Endothelial cell of hepatic sinusoid (primary cell): Measurements from ENCODE around the gene TAPBPL.

Experiments used
- in situ Hi-C: cut with HindIII; loops from 2 replicates; pipeline ENCODE4 v1.10.0; 2017; ENCODE audit warnings: low sequenced_read_pairs

The TAPBPL gene

DNA sequence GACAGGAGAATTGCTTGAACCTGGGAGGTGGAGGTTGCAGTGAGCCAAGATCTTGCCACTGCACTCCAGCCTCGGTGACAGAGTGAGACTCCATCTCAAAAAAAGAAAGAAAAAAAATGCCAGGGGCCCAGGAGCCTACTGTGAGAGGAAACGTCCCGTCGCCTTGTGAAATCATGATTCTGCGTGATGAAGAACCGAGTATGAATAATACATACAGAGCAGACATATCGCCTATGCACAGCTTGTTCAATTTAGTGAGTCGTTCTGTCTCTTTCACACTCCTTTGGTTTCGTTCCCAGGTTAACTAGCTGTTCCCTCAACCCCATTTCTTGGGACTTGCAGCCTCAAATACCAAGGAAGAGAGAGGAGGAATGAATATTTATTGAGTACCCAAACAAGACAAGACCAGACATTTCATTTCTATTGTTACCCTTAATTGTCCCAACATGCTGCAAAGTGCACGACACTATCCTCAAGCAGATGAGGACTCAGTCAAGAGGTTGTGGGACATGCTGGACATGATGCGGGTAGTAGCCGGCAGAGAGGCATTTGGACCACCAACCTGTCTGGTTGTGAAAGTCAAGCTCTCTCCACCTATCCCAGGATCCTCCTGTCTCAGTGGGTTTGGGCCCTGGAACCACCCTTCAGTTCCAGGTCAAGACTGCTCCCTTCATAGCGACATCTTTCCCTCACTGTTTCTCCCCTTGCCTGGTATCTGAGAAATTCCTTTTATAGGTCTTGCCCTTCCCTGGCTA lies 15.7 kb upstream of the TAPBPL start:
- in situ Hi-C loops, result no loop called here

DNA sequence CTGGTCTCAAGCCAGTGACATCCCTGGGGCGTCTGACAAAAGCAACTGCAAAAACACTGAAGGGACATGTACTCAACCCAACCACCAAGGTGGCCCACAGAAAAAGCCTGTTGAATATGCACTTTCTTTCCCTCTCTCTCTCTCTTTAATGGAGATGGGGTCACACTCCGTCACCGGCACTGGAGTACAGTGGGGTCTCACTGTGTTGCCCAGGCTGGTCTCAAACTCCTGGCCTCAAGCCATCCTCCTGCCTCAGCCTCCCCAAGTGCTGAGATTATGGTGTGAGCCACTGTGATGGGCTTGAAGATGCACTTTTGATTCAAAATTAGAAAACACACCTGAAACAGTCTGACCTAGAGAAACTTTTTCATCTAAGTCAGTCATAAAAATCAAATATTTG lies 14.3 kb upstream of the TAPBPL start:
- in situ Hi-C loops, result no loop called here

GRCh38 chr12:6438345-6438744 lies 13.5 kb upstream of the TAPBPL start:
- in situ Hi-C loops, result no loop called here

- in situ Hi-C loops, result no loop called here
Observed at GRCh38 chr12:6440391-6440790, 11.5 kb upstream of the TAPBPL start.

DNA sequence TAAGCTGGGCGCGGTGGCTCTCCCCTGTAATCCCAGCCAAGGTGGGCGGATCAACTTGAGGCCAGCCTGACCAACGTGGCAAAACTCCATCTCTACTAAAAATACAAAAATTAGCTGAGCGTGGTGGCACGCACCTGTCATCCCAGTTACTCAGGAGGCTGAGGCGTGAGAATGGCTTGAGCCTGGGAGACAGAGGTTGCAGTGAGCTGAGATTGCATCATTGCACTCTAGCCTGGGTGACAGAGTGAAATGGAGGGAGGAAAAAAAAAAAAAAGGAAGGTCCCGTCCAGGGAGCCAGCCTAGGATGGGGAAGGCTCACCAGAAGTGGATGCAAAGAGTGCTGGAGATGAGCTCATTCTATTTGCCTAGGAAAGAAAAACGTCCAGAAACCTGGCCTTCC lies 9.0 kb upstream of the TAPBPL start:
- in situ Hi-C loops, result no loop called here

GRCh38 chr12:6443361-6443983 lies 8.4 kb upstream of the TAPBPL start:
- in situ Hi-C loops, result no loop called here

DNA sequence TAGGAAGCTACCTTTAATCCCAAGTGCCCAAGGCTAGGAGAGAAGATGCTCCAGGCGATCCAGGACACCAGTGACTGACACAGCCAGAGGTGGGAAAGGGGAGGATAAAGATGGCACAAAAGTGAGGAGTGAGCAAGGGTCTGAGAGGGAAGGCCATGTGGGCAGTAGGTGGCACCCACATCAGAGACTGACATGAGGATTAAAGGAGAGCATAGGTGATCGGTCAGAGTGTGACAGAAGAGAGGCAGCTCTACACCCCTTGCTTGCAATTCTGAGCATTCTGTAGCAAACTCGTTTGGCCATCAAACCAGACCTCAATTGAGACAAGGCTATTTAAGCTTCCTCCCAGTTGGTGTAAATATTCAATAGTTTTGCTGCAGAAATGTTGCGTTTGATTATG lies 7.8 kb upstream of the TAPBPL start:
- in situ Hi-C loops, result no loop called here

DNA sequence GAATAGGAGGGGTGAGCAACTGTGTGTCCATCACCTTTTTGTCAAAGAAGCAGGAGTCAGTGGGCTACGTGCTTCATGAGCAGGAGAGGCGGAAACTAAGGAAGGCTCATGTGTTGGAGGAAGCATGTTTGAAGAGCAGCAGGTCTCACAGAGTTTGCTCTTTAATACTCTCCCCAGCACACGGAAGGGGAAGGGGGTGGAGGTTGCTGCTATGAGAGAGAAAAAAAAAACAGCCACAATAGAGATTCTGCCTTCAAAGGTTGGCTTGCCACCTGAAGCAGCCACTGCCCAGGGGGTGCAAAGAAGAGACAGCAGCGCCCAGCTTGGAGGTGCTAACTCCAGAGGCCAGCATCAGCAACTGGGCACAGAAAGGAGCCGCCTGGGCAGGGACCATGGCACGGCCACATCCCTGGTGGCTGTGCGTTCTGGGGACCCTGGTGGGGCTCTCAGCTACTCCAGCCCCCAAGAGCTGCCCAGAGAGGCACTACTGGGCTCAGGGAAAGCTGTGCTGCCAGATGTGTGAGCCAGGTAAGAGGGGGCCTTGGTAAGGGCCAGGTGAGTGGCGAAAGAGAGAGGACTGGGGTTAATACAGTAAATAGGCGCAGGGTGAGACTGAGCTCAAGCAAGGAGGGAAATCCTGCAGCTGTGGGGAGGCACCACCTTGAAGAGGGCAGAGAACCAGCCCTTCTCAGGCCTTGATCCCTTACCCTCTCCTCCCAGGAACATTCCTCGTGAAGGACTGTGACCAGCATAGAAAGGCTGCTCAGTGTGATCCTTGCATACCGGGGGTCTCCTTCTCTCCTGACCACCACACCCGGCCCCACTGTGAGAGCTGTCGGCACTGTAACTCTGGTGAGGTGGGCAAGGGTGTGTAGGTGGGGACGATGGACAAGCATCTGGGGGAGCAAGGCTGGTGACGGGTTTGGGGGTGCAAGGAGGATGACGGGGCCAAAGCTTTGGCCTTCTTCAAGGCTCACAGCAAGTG lies 6.8 kb upstream of the TAPBPL start, which contains the start of gene CD27:
Gene CD27, plus strand, starts transcription at position 252 of the 985 bp plus-strand sequence. Its CDS starts 141 bp downstream, at position 393.
- in situ Hi-C loops, result loop anchor here (5.0 kb wide), 1 partner anchor 53 kb away; no protein-coding TSS in a partner anchor

GRCh38 chr12:6450091-6450868 lies 1.6 kb upstream of the TAPBPL start:
- in situ Hi-C loops, result no loop called here

DNA sequence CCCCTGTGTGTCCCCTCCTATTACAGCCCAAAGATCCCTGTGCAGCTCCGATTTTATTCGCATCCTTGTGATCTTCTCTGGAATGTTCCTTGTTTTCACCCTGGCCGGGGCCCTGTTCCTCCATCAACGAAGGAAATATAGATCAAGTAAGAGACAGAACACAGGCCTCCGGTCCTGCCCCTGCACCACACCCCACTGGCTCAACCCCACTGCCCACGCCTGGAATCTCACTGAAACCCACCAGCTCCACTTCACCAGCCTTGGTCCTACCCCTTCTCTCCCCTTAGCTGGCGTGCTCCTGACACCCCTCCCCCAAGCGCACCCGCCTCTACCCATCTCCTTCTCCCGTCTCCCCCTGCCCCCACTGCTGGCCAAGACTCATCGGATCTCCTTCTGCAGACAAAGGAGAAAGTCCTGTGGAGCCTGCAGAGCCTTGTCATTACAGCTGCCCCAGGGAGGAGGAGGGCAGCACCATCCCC lies 934 bp upstream of the TAPBPL start:
- in situ Hi-C loops, result no loop called here

GRCh38 chr12:6452245-6452943 lies 552 bp downstream of the TAPBPL start:
- in situ Hi-C loops, result no loop called here

DNA sequence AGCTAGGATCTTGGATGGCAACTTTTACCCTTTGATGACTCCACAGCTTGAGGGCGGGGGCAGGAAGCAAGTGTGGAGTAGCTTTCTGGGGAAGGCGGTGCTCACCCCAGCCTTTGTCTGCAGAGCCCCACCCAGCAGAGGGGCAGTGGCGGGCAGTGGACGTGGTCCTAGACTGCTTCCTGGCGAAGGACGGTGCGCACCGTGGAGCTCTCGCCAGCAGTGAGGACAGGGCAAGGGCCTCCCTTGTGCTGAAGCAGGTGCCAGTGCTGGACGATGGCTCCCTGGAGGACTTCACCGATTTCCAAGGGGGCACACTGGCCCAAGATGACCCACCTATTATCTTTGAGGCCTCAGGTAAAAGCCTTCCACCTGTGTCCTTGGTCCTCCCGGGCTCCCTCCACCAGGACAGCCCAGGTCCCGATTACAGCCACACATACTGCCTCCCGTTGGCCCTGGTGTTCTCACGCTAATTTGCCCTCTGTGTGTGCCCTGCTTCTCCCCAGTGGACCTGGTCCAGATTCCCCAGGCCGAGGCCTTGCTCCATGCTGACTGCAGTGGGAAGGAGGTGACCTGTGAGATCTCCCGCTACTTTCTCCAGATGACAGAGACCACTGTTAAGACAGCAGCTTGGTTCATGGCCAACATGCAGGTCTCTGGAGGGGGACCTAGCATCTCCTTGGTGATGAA lies 1.2 kb downstream of the TAPBPL start:
- in situ Hi-C loops, result no loop called here

DNA sequence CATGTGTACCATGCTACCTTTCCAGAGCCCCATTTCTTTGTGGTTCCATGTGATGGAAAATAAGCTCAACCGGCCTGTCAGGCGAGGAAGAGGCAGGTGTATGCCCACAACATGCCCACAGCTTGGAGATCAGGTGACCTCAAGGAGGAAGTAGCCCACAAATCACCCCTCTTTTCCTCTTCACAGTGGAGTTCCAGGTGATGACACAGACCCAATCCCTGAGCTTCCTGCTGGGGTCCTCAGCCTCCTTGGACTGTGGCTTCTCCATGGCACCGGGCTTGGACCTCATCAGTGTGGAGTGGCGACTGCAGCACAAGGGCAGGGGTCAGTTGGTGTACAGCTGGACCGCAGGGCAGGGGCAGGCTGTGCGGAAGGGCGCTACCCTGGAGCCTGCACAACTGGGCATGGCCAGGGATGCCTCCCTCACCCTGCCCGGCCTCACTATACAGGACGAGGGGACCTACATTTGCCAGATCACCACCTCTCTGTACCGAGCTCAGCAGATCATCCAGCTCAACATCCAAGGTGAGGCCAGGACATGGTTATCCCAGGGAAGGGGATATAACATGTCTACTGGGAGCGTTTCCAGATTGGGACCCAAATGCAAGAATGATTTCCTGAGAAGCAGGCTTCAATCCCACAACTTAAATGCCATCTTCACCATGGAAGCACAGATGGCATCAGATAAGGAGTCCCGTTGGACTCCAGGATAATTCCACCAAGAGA lies 5.5 kb downstream of the TAPBPL start:
- in situ Hi-C loops, result no loop called here

GRCh38 chr12:6458281-6459003 lies 6.6 kb downstream of the TAPBPL start:
- in situ Hi-C loops, result no loop called here

DNA sequence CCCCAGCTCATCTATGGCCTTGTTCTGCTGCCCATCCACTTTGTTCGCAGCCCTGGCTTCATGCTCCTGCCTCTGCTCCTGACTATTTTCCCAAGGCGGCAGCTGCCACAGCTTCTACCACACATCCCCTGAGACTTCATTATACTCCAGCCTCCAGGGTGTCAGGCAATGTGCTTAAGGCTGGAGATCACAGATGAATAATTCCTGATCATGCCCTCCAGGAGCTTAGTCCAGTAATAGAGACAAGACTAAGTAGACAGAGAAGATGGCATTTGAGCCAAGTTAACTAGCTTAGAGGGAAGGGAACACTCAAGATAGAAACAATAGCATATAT lies 7.1 kb downstream of the TAPBPL start:
- in situ Hi-C loops, result no loop called here

DNA sequence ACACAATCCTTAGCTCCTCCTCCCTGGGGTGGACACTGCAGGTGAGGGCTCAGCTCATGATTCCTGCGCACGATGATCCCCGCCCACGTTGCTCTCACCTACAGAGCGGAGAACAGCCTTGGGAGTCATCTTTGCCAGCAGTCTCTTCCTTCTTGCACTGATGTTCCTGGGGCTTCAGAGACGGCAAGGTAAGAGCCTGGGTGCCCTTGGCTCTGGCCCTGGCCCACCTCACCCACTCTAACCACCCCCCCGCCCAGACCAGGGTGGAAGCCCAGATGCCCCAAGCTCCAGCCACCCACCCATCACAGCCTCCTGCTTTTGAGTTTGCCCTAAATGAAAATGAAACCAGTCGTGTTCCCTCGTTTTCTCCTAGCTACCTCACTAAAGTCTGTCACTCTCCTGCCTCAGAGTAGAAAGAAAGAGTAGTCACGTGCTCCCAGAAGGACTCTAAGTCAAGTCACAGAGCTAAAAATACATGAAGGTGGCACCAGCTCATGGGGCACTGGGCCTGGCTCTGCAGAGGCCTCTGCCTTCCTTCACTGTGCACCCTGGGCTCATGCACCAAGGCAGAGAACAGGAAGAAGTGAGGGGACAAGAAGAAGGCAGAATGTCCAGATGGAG lies 9.0 kb downstream of the TAPBPL start:
- in situ Hi-C loops, result no loop called here

DNA sequence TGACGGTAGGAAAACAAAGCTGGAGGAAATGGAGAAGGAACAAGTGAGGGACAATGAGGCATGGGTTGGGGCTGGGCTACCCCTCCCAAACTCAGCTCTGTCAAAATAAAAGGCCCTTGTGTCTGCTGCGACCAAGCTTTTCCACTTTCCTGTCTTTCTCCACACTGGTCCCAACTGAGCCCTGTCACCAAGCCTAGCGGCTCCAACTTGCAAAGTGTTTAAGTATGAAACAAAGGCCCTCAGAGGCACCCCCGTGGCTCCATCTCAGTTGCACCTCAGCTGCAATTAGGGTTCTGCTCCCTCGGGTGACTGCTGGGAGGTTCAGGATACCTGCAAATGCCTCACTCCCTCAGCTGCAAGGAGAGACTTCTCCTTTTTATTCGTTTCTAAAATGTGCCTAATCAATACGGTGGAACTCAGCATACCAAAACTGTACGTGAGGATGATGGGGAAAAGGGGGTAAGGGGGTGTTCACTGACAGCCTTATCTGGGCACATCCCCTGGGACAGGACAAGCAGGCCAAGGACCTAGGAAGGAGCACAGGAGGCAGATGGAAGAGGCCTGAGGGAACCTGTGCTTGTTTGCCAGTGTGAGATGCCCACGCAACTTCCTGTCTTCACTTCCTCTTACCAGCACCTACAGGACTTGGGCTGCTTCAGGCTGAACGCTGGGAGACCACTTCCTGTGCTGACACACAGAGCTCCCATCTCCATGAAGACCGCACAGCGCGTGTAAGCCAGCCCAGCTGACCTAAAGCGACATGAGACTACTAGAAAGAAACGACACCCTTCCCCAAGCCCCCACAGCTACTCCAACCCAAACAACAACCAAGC lies 9.8 kb downstream of the TAPBPL start:
- in situ Hi-C loops, result no loop called here
